ENCODE results near the gene BMPR2. TPM values are rescaled to one million over a fixed set of nuclear protein-coding genes. Genes with fewer than 3 reads are reported as not detected.

The BMPR2 gene
- total and polyA plus RNA-seq, 4 experiments from 2014 or later = 2.3 to 20.8 (median 11.5) TPM

GRCh38 chr2:202599105-202599504 lies 223.0 kb downstream of the BMPR2 start:
- intact Hi-C loops (cut with micrococcal nuclease) = no loop called here
- no peaks in the 10 kb centered on the region for H3K27me3 Mint-ChIP-seq
- H3K4me1 Mint-ChIP-seq = no peaks in the 10 kb centered on the region
- H3K9me3 Mint-ChIP-seq = no peaks in the 10 kb centered on the region
- no peaks in the 10 kb centered on the region for H3K36me3 Mint-ChIP-seq
- H3K4me3 Mint-ChIP-seq = no peak overlapping the region
- Histone ChIP-seq H3K4me3 (ENCODE audit: low read length in 2 of 2) (no peak overlapping the region), H3K4me1 (ENCODE audit: insufficient read depth, low read length) (no peaks in the 10 kb centered on the region), H3K27ac (ENCODE audit: low read depth, low read length) (no peak overlapping the region), H3K9me3 (ENCODE audit: control insufficient read depth in 1 of 2, low read length in 2 of 2) (no peaks in the 10 kb centered on the region), H3K27me3 (ENCODE audit: insufficient read depth, low read length) (no peaks in the 10 kb centered on the region), H3K36me3 (ENCODE audit: insufficient read depth, low read length) (no peaks in the 10 kb centered on the region)
- H3K27ac Mint-ChIP-seq = no peak overlapping the region
- ChIA-PET POLR2A (ENCODE audit: partially characterized antibody) (no interaction called here), CTCF (ENCODE audit: partially characterized antibody) (interaction anchor here (4.1 kb wide), 1 partner anchor 9 kb away, joined by 26 read pairs; no protein-coding TSS in a partner anchor)
- DNase-seq = no peak

- H3K4me3 Mint-ChIP-seq = no peak overlapping the region
- H3K36me3 ChIP-seq (ENCODE audit: insufficient read depth, low read length) = no peaks in the 10 kb centered on the region
- H3K27me3 ChIP-seq (ENCODE audit: insufficient read depth, low read length) = no peaks in the 10 kb centered on the region
- no peaks in the 10 kb centered on the region for H3K4me1 ChIP-seq (ENCODE audit: insufficient read depth, low read length)
- H3K9me3 Mint-ChIP-seq = no peaks in the 10 kb centered on the region
- no peaks in the 10 kb centered on the region for H3K9me3 ChIP-seq (ENCODE audit: control insufficient read depth in 1 of 2, low read length in 2 of 2)
- H3K27me3 Mint-ChIP-seq = no peaks in the 10 kb centered on the region
- H3K27ac Mint-ChIP-seq = no peak overlapping the region
- H3K4me1 Mint-ChIP-seq = no peaks in the 10 kb centered on the region
- ChIA-PET POLR2A (ENCODE audit: partially characterized antibody) (no interaction called here), CTCF (ENCODE audit: partially characterized antibody) (interaction anchor here (4.1 kb wide), 1 partner anchor 10 kb away, joined by 26 read pairs; no protein-coding TSS in a partner anchor)
- intact Hi-C loops (cut with micrococcal nuclease) = no loop called here
- DNase-seq = no peak
- no peaks in the 10 kb centered on the region for H3K36me3 Mint-ChIP-seq
- no peak overlapping the region for H3K27ac ChIP-seq (ENCODE audit: low read depth, low read length)
- no peak overlapping the region for H3K4me3 ChIP-seq (ENCODE audit: low read length in 2 of 2)
Measured at GRCh38 chr2:202599911-202600310, 223.8 kb downstream of the BMPR2 start.

GRCh38 chr2:202604699-202605098 lies 228.6 kb downstream of the BMPR2 start:
- H3K27me3 Mint-ChIP-seq = no peaks in the 10 kb centered on the region
- Histone ChIP-seq H3K36me3 (ENCODE audit: insufficient read depth, low read length) (no peaks in the 10 kb centered on the region), H3K27ac (ENCODE audit: low read depth, low read length) (no peak overlapping the region), H3K9me3 (ENCODE audit: control insufficient read depth in 1 of 2, low read length in 2 of 2) (no peaks in the 10 kb centered on the region), H3K27me3 (ENCODE audit: insufficient read depth, low read length) (no peaks in the 10 kb centered on the region), H3K4me3 (ENCODE audit: low read length in 2 of 2) (no peak overlapping the region), H3K4me1 (ENCODE audit: insufficient read depth, low read length) (no peaks in the 10 kb centered on the region)
- no peak overlapping the region for H3K4me3 Mint-ChIP-seq
- H3K9me3 Mint-ChIP-seq = no peaks in the 10 kb centered on the region
- CTCF ChIA-PET (ENCODE audit: partially characterized antibody) = no interaction called here
- no peak for DNase-seq
- no peaks in the 10 kb centered on the region for H3K4me1 Mint-ChIP-seq
- intact Hi-C loops (cut with micrococcal nuclease) = no loop called here
- no peaks in the 10 kb centered on the region for H3K36me3 Mint-ChIP-seq
- POLR2A ChIA-PET (ENCODE audit: partially characterized antibody) = no interaction called here
- H3K27ac Mint-ChIP-seq = no peak overlapping the region

- Mint-ChIP-seq H3K4me1 (no peaks in the 10 kb centered on the region), H3K36me3 (no peaks in the 10 kb centered on the region), H3K9me3 (no peaks in the 10 kb centered on the region), H3K27me3 (no peaks in the 10 kb centered on the region), H3K4me3 (no peak overlapping the region), H3K27ac (no peak overlapping the region)
- POLR2A ChIA-PET (ENCODE audit: partially characterized antibody) = no interaction called here
- Histone ChIP-seq H3K9me3 (ENCODE audit: control insufficient read depth in 1 of 2, low read length in 2 of 2) (no peaks in the 10 kb centered on the region), H3K36me3 (ENCODE audit: insufficient read depth, low read length) (no peaks in the 10 kb centered on the region), H3K4me3 (ENCODE audit: low read length in 2 of 2) (no peak overlapping the region), H3K27me3 (ENCODE audit: insufficient read depth, low read length) (no peaks in the 10 kb centered on the region), H3K27ac (ENCODE audit: low read depth, low read length) (no peak overlapping the region), H3K4me1 (ENCODE audit: insufficient read depth, low read length) (no peaks in the 10 kb centered on the region)
- intact Hi-C loops (cut with micrococcal nuclease) = no loop called here
- DNase-seq = no peak
- CTCF ChIA-PET (ENCODE audit: partially characterized antibody) = no interaction called here
Measured at GRCh38 chr2:202605174-202605573, 229.0 kb downstream of the BMPR2 start.

- Histone ChIP-seq H3K27me3 (ENCODE audit: insufficient read depth, low read length) (no peaks in the 10 kb centered on the region), H3K27ac (ENCODE audit: low read depth, low read length) (no peak overlapping the region), H3K4me1 (ENCODE audit: insufficient read depth, low read length) (no peaks in the 10 kb centered on the region), H3K9me3 (ENCODE audit: control insufficient read depth in 1 of 2, low read length in 2 of 2) (no peaks in the 10 kb centered on the region), H3K36me3 (ENCODE audit: insufficient read depth, low read length) (no peaks in the 10 kb centered on the region), H3K4me3 (ENCODE audit: low read length in 2 of 2) (no peak overlapping the region)
- H3K4me3 Mint-ChIP-seq = no peak overlapping the region
- H3K36me3 Mint-ChIP-seq = no peaks in the 10 kb centered on the region
- no peaks in the 10 kb centered on the region for H3K9me3 Mint-ChIP-seq
- no peak overlapping the region for H3K27ac Mint-ChIP-seq
- ChIA-PET POLR2A (ENCODE audit: partially characterized antibody) (no interaction called here), CTCF (ENCODE audit: partially characterized antibody) (no interaction called here)
- intact Hi-C loops (cut with micrococcal nuclease) = no loop called here
- no peak for DNase-seq
- no peaks in the 10 kb centered on the region for H3K4me1 Mint-ChIP-seq
- no peaks in the 10 kb centered on the region for H3K27me3 Mint-ChIP-seq
Measured at GRCh38 chr2:202608142-202608852, 232.2 kb downstream of the BMPR2 start.

- DNase-seq = no peak
- no peaks in the 10 kb centered on the region for H3K27me3 ChIP-seq (ENCODE audit: insufficient read depth, low read length)
- no peaks in the 10 kb centered on the region for H3K36me3 Mint-ChIP-seq
- H3K36me3 ChIP-seq (ENCODE audit: insufficient read depth, low read length) = no peaks in the 10 kb centered on the region
- no peak overlapping the region for H3K27ac Mint-ChIP-seq
- no peaks in the 10 kb centered on the region for H3K27me3 Mint-ChIP-seq
- no peaks in the 10 kb centered on the region for H3K4me1 ChIP-seq (ENCODE audit: insufficient read depth, low read length)
- intact Hi-C loops (cut with micrococcal nuclease) = no loop called here
- H3K9me3 ChIP-seq (ENCODE audit: control insufficient read depth in 1 of 2, low read length in 2 of 2) = no peaks in the 10 kb centered on the region
- ChIA-PET CTCF (ENCODE audit: partially characterized antibody) (no interaction called here), POLR2A (ENCODE audit: partially characterized antibody) (no interaction called here)
- H3K4me3 Mint-ChIP-seq = no peak overlapping the region
- no peak overlapping the region for H3K4me3 ChIP-seq (ENCODE audit: low read length in 2 of 2)
- no peak overlapping the region for H3K27ac ChIP-seq (ENCODE audit: low read depth, low read length)
- no peaks in the 10 kb centered on the region for H3K9me3 Mint-ChIP-seq
- no peaks in the 10 kb centered on the region for H3K4me1 Mint-ChIP-seq
Measured at GRCh38 chr2:202609381-202610145, 233.4 kb downstream of the BMPR2 start.

GRCh38 chr2:202610380-202610779 lies 234.3 kb downstream of the BMPR2 start:
- Histone ChIP-seq H3K9me3 (ENCODE audit: control insufficient read depth in 1 of 2, low read length in 2 of 2) (no peaks in the 10 kb centered on the region), H3K4me3 (ENCODE audit: low read length in 2 of 2) (no peak overlapping the region), H3K27ac (ENCODE audit: low read depth, low read length) (no peak overlapping the region), H3K36me3 (ENCODE audit: insufficient read depth, low read length) (no peaks in the 10 kb centered on the region), H3K27me3 (ENCODE audit: insufficient read depth, low read length) (no peaks in the 10 kb centered on the region), H3K4me1 (ENCODE audit: insufficient read depth, low read length) (no peaks in the 10 kb centered on the region)
- POLR2A ChIA-PET (ENCODE audit: partially characterized antibody) = no interaction called here
- intact Hi-C loops (cut with micrococcal nuclease) = no loop called here
- Mint-ChIP-seq H3K36me3 (no peaks in the 10 kb centered on the region), H3K4me1 (no peaks in the 10 kb centered on the region), H3K9me3 (no peaks in the 10 kb centered on the region), H3K27ac (no peak overlapping the region), H3K4me3 (no peak overlapping the region), H3K27me3 (no peaks in the 10 kb centered on the region)
- DNase-seq = no peak
- CTCF ChIA-PET (ENCODE audit: partially characterized antibody) = no interaction called here
